Activated CD8-positive, alpha-beta T cell treated with anti-CD3 and anti-CD28 coated beads for 36 hours (primary cell): ENCODE results near the gene LRPPRC. TPM values are rescaled to one million over a fixed set of nuclear protein-coding genes. Genes with fewer than 3 reads are reported as not detected.
A peak's percentile ranks its signal among the peaks of the same experiment; 100 is the strongest.

Source experiments
- ATAC-seq: fragments of 200-7000 bp; cut with Tn5 transposase; one replicate; pipeline ENCODE4 v1.10.0; 2021; ENCODE audit warnings: mild to moderate bottlenecking, moderate library complexity
- CTCF ChIA-PET: fragments of 350-600 bp; sonication (Branson Sonifier 250); formaldehyde crosslinking; loops from one replicate; lab custom pipeline; 2021; ENCODE audit warnings: antibody characterized with exemption; lab: Charles Lee
- POLR2A ChIA-PET: fragments of 350-600 bp; sonication (Branson Sonifier 250); formaldehyde crosslinking; loops from one replicate; lab custom pipeline; 2021; ENCODE audit warnings: antibody characterized with exemption; lab: Charles Lee
- DNase-seq: peaks from one replicate; pipeline ENCODE4 v3.0.0-alpha.2; 2020
- H3K27ac Mint-ChIP-seq: one replicate; pipeline ENCODE4 v1.8.0; 2021; ENCODE audit warnings: mild to moderate bottlenecking, mixed read lengths
- H3K27me3 Mint-ChIP-seq: one replicate; pipeline ENCODE4 v1.8.0; 2021; ENCODE audit warnings: mixed read lengths
- H3K36me3 Mint-ChIP-seq: one replicate; pipeline ENCODE4 v1.8.0; 2021; ENCODE audit warnings: low read depth, mixed read lengths
- H3K4me1 Mint-ChIP-seq: one replicate; pipeline ENCODE4 v1.8.0; 2021; ENCODE audit warnings: low read depth, mixed read lengths
- H3K4me3 Mint-ChIP-seq: one replicate; pipeline ENCODE4 v1.8.0; 2021; ENCODE audit warnings: mild to moderate bottlenecking, moderate library complexity, mixed read lengths
- H3K9me3 Mint-ChIP-seq: one replicate; pipeline ENCODE4 v1.8.0; 2021; ENCODE audit warnings: mixed read lengths
- CTCF ChIP-seq: fragments of 200-600 bp; IDR thresholded peaks from one replicate; pipeline ENCODE4 v1.8.0; 2022; ENCODE audit warnings: antibody characterized with exemption, mild to moderate bottlenecking
- intact Hi-C: fragments of 100-400 bp; cut with micrococcal nuclease; formaldehyde crosslinking; loops from one replicate; pipeline ENCODE4 v1.10.0; 2022
- total RNA-seq, 2 experiments: library from RNA; stranded (reverse); gene quantifications; one replicate each; pipeline ENCODE4 v1.2.3, GENCODE V29; 2021

The LRPPRC gene
- total RNA-seq: 100 to 1,000 TPM; 207 to 225 TPM

- Mint-ChIP-seq H3K9me3 (no peaks in the 10 kb centered on the region), H3K27ac (peak within 1 kb of the TSS; percentile 100), H3K4me3 (peak within 1 kb of the TSS; percentile 90), H3K36me3 (peaks cover 46% of the 10 kb centered on the region), H3K4me1 (peaks cover 37% of the 10 kb centered on the region), H3K27me3 (no peaks in the 10 kb centered on the region)
- intact Hi-C loops: no loop called here
- ChIA-PET POLR2A (interaction anchor here (0.9 to 2.4 kb wide), 12 partner anchors 10 to 366 kb away, joined by 3 to 14 read pairs (median 3); partner anchors contain the start of genes CAMKMT, PPM1B and PREPL), CTCF (no interaction called here)
- peak; percentile 97 for ATAC-seq
- peak; percentile 97 for DNase-seq
- no peak for TF ChIP-seq CTCF
Observed at GRCh38 chr2:43995733-43996533, at the start of gene LRPPRC. Gene LRPPRC (minus strand): TSS chr2:43995989. CDS start chr2:43995947, 42 bp downstream.

- TF ChIP-seq CTCF: no peak
- H3K4me3 Mint-ChIP-seq: no peak overlapping the region
- intact Hi-C loops: loop anchor here (10.0 kb wide), 1 partner anchor 910 kb away; no protein-coding TSS in a partner anchor
- H3K27me3 Mint-ChIP-seq: peaks cover 2% of the 10 kb centered on the region
- no peaks in the 10 kb centered on the region for H3K36me3 Mint-ChIP-seq
- DNase-seq (no peak), ATAC-seq (no peak)
- POLR2A ChIA-PET: no interaction called here
- no peaks in the 10 kb centered on the region for H3K4me1 Mint-ChIP-seq
- CTCF ChIA-PET: interaction anchor here (1.2 to 3.0 kb wide), 13 partner anchors 9 to 435 kb away, joined by 3 to 27 read pairs (median 7); partner anchors contain the start of gene PPM1B
- H3K9me3 Mint-ChIP-seq: no peaks in the 10 kb centered on the region
- H3K27ac Mint-ChIP-seq: no peak overlapping the region
Observed at GRCh38 chr2:44045061-44045460, 49.3 kb upstream of the LRPPRC start.

- no peak overlapping the region for H3K4me3 Mint-ChIP-seq
- no peak overlapping the region for H3K27ac Mint-ChIP-seq
- ChIA-PET CTCF (interaction anchor here (0.5 to 3.0 kb wide), 52 partner anchors 10 to 946 kb away, joined by 3 to 27 read pairs (median 4); partner anchors contain the start of gene PPM1B), POLR2A (interaction anchor here (0.6 kb wide), 1 partner anchor 202 kb away, joined by 3 read pairs; no protein-coding TSS in a partner anchor)
- H3K4me1 Mint-ChIP-seq: no peaks in the 10 kb centered on the region
- intact Hi-C loops: loop anchor here (10.0 kb wide), 1 partner anchor 910 kb away; no protein-coding TSS in a partner anchor
- peaks cover 2% of the 10 kb centered on the region for H3K27me3 Mint-ChIP-seq
- peak; percentile 100 for ATAC-seq
- peak; percentile 84 for TF ChIP-seq CTCF
- no peaks in the 10 kb centered on the region for H3K9me3 Mint-ChIP-seq
- DNase-seq: peak; percentile 91
- no peaks in the 10 kb centered on the region for H3K36me3 Mint-ChIP-seq
Observed at GRCh38 chr2:44044281-44044720, 48.5 kb upstream of the LRPPRC start.

DNA sequence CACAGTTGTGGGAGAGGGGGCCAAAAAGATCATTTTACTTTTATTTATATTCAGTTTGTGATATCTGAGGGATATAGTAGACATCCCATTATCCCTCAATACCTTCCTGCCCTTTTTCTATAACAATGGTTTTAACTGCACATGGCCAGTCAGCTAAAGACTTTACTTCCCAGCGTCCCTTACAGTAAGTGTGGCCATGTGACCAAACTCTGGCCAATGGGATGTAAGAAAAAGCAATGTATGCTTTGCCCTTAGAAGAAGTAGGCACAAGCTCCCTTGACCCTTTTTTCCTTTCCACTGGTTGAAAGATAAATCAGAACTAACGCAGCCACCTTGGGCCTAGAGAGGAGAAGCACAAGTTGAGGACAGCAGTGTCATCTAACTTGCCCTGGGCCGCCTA lies 44.6 kb upstream of the LRPPRC start:
- Mint-ChIP-seq H3K4me1 (no peaks in the 10 kb centered on the region), H3K4me3 (no peak overlapping the region), H3K36me3 (no peaks in the 10 kb centered on the region), H3K27ac (no peak overlapping the region), H3K9me3 (no peaks in the 10 kb centered on the region), H3K27me3 (no peaks in the 10 kb centered on the region)
- POLR2A ChIA-PET: interaction anchor here (0.8 kb wide), 1 partner anchor 57 kb away, joined by 3 read pairs; no protein-coding TSS in a partner anchor
- DNase-seq: no peak
- intact Hi-C loops: loop anchor here (10.0 kb wide), 1 partner anchor 914 kb away; no protein-coding TSS in a partner anchor
- TF ChIP-seq CTCF: no peak
- no peak for ATAC-seq
- CTCF ChIA-PET: interaction anchor here (1.3 kb wide), 1 partner anchor 15 kb away, joined by 3 read pairs; no protein-coding TSS in a partner anchor
